Neuronal stem cell (in vitro differentiated cells): Measurements from ENCODE around the gene SNX2.

ENCODE experiments used
- DNase-seq: peaks from one replicate; pipeline ENCODE4 v3.0.0-alpha.2; 2013; ENCODE audit warnings: low spot score
- H2AFZ ChIP-seq: one replicate; pipeline ENCODE4 v1.6.1; 2013; ENCODE audit warnings: mild to moderate bottlenecking, low read length, inconsistent platforms
- H2AK5ac ChIP-seq: 2 replicates; pipeline ENCODE4 v1.6.1; 2013; ENCODE audit warnings: low read depth, mild to moderate bottlenecking, inconsistent platforms, low read length, moderate library complexity, mixed read lengths
- H2BK120ac ChIP-seq: 2 replicates; pipeline ENCODE4 v1.6.1; 2013; ENCODE audit warnings: low read depth, mild to moderate bottlenecking, inconsistent platforms, low read length, moderate library complexity, mixed read lengths
- H2BK12ac ChIP-seq: one replicate; pipeline ENCODE4 v1.6.1; 2013; ENCODE audit warnings: low read length, inconsistent platforms
- H2BK15ac ChIP-seq: 2 replicates; pipeline ENCODE4 v1.6.1; 2013; ENCODE audit warnings: mild to moderate bottlenecking, low read length, inconsistent platforms, mixed read lengths
- H2BK5ac ChIP-seq: one replicate; pipeline ENCODE4 v1.6.1; 2013; ENCODE audit warnings: inconsistent platforms, mild to moderate bottlenecking, low read length, moderate library complexity
- H3K14ac ChIP-seq: one replicate; pipeline ENCODE4 v1.6.1; 2013; ENCODE audit warnings: low read length, inconsistent platforms
- H3K18ac ChIP-seq: 2 replicates; pipeline ENCODE4 v1.6.1; 2013; ENCODE audit warnings: low read length, inconsistent platforms
- H3K23ac ChIP-seq: 2 replicates; pipeline ENCODE4 v1.6.1; 2013; ENCODE audit warnings: low read depth, mild to moderate bottlenecking, mixed read lengths, low read length, inconsistent platforms; ENCODE audit not compliant: poor library complexity
- H3K27ac ChIP-seq: replicated peaks from 3 replicates; pipeline ENCODE4 v1.5.1; 2013; ENCODE audit warnings: low read length, inconsistent platforms
- H3K27me3 ChIP-seq, 3 experiments: 2 replicates each; pipeline ENCODE4 v1.6.1; 2013; ENCODE audit warnings: low read length in 3 of 3, mild to moderate bottlenecking in 2 of 3, inconsistent platforms in 1 of 3, low read depth in 1 of 3, mixed read lengths in 1 of 3, moderate library complexity in 1 of 3; ENCODE audit not compliant: control insufficient read depth in 3 of 3, insufficient read depth in 3 of 3
- H3K36me3 ChIP-seq, 2 donors: replicated peaks in 1 of 2; 2 replicates each; pipeline ENCODE4 v1.6.1; 2013; ENCODE audit warnings: low read length in 2 of 2; ENCODE audit not compliant: control insufficient read depth in 2 of 2, insufficient read depth in 2 of 2
- H3K4ac ChIP-seq: 2 replicates; pipeline ENCODE4 v1.6.1; 2013; ENCODE audit warnings: inconsistent platforms, mild to moderate bottlenecking, low read length, moderate library complexity
- H3K4me1 ChIP-seq, 2 donors: 1 replicate in 1 of 2; 2 replicates in 1 of 2; pipeline ENCODE4 v1.6.1; 2013; ENCODE audit warnings: low read length in 2 of 2, low read depth in 1 of 2; ENCODE audit not compliant: control insufficient read depth in 2 of 2, insufficient read depth in 1 of 2
- H3K4me2 ChIP-seq: one replicate; pipeline ENCODE4 v1.6.1; 2013; ENCODE audit warnings: mild to moderate bottlenecking, low read length, inconsistent platforms; ENCODE audit not compliant: insufficient read depth, poor library complexity, severe bottlenecking
- H3K4me3 ChIP-seq, 2 donors: 2 replicates each; pipeline ENCODE4 v1.5.1; 2013; ENCODE audit warnings: low read length in 2 of 2, mild to moderate bottlenecking in 2 of 2, inconsistent platforms in 1 of 2, moderate library complexity in 1 of 2
- H3K79me1 ChIP-seq: one replicate; pipeline ENCODE4 v1.6.1; 2013; ENCODE audit warnings: low read depth, mild to moderate bottlenecking, inconsistent platforms, low read length, moderate library complexity
- H3K9ac ChIP-seq: one replicate; pipeline ENCODE4 v1.6.1; 2013; ENCODE audit warnings: mild to moderate bottlenecking, low read depth, low read length, inconsistent platforms; ENCODE audit not compliant: poor library complexity
- H3K9me3 ChIP-seq, 2 donors: replicated peaks in 1 of 2; 2 replicates each; pipeline versions ENCODE3 to v1.6.1; 2013; ENCODE audit warnings: low read length in 2 of 2, mild to moderate bottlenecking in 2 of 2, inconsistent platforms in 1 of 2, low read depth in 1 of 2, mixed read lengths in 1 of 2, moderate library complexity in 1 of 2; ENCODE audit not compliant: control insufficient read depth in 2 of 2, insufficient read depth in 1 of 2
- H4K8ac ChIP-seq: one replicate; pipeline ENCODE4 v1.6.1; 2013; ENCODE audit warnings: low read depth, mild to moderate bottlenecking, inconsistent platforms, low read length, moderate library complexity
- H4K91ac ChIP-seq: one replicate; pipeline ENCODE4 v1.6.1; 2013; ENCODE audit warnings: low read length, low read depth, mild to moderate bottlenecking, inconsistent platforms; ENCODE audit not compliant: poor library complexity
- WGBS, 2 donors: extraction: QIAGEN DNeasy Blood & Tissue Kit; methylation state at CpG; one replicate each; pipeline ENCODE4 v1.1.7; 2013; ENCODE audit warnings: missing lambda C conversion rate in 2 of 2, mixed read lengths in 1 of 2; ENCODE audit not compliant: insufficient read length in 2 of 2, insufficient replicate concordance in 1 of 2; ENCODE audit errors: extremely low coverage in 2 of 2; 5-methylcytosine and 5-hydroxymethylcytosine counted together

Gene SNX2

GRCh38 chr5:122755783-122756182, 19.1 kb upstream of the SNX2 start:
- Histone ChIP-seq H3K79me1 (no peaks in the 10 kb centered on the region), H3K23ac (no peak overlapping the region), H3K4me2 (no peak overlapping the region), H2BK12ac (no peak overlapping the region), H2AK5ac (no peak overlapping the region), H2AFZ (no peak overlapping the region), H3K9me3 (no peaks in the 10 kb centered on the region), H4K91ac (no peak overlapping the region), H3K27ac (no peak overlapping the region), H2BK5ac (no peak overlapping the region), H2BK15ac (no peak overlapping the region), H3K4me3 (no peak overlapping the region), H3K36me3 (no peaks in the 10 kb centered on the region), H2BK120ac (no peak overlapping the region), H3K14ac (no peak overlapping the region), H3K4me1 (peaks cover 0 to 6% of the 10 kb centered on the region in 2 donors), H4K8ac (no peak overlapping the region), H3K4ac (no peak overlapping the region), H3K27me3 (no peaks in the 10 kb centered on the region), H3K18ac (no peak overlapping the region), H3K9ac (no peak overlapping the region)
- WGBS, 2 donors, result no CpG with 5 or more reads among the region's 2 CpGs
- no peak for DNase-seq

GRCh38 chr5:122756264-122756911, 18.5 kb upstream of the SNX2 start:
- Histone ChIP-seq H2BK15ac (no peak overlapping the region), H3K79me1 (no peaks in the 10 kb centered on the region), H3K23ac (no peak overlapping the region), H3K9me3 (no peaks in the 10 kb centered on the region), H3K27ac (no peak overlapping the region), H3K4me1 (peaks cover 0 to 6% of the 10 kb centered on the region in 2 donors), H3K9ac (no peak overlapping the region), H3K4me3 (no peak overlapping the region), H4K91ac (no peak overlapping the region), H2BK120ac (no peak overlapping the region), H4K8ac (no peak overlapping the region), H3K18ac (no peak overlapping the region), H3K14ac (no peak overlapping the region), H3K27me3 (no peaks in the 10 kb centered on the region), H3K4me2 (no peak overlapping the region), H2BK5ac (no peak overlapping the region), H3K4ac (no peak overlapping the region), H2AFZ (no peak overlapping the region), H2AK5ac (no peak overlapping the region), H2BK12ac (no peak overlapping the region), H3K36me3 (no peaks in the 10 kb centered on the region)
- WGBS, 2 donors, result no CpG with 5 or more reads among the region's 2 CpGs
- DNase-seq, result no peak

- no peak overlapping the region for H3K4me2 ChIP-seq
- H3K4ac ChIP-seq, result no peak overlapping the region
- no peak overlapping the region for H2BK15ac ChIP-seq
- H4K8ac ChIP-seq, result no peak overlapping the region
- H2BK120ac ChIP-seq, result no peak overlapping the region
- no peaks in the 10 kb centered on the region for H3K9me3 ChIP-seq
- H3K4me3 ChIP-seq, result no peak overlapping the region
- no peak overlapping the region for H2AFZ ChIP-seq
- no peak for DNase-seq
- no peaks in the 10 kb centered on the region for H3K79me1 ChIP-seq
- no peak overlapping the region for H2BK5ac ChIP-seq
- H3K14ac ChIP-seq, result no peak overlapping the region
- no peak overlapping the region for H3K23ac ChIP-seq
- no peak overlapping the region for H3K18ac ChIP-seq
- H3K9ac ChIP-seq, result no peak overlapping the region
- no peak overlapping the region for H2BK12ac ChIP-seq
- no peak overlapping the region for H4K91ac ChIP-seq
- peaks cover 0 to 5% of the 10 kb centered on the region in 2 donors for H3K4me1 ChIP-seq
- no peak overlapping the region for H2AK5ac ChIP-seq
- WGBS, 2 donors, result no CpG with 5 or more reads among the region's 4 CpGs
- H3K36me3 ChIP-seq, result no peaks in the 10 kb centered on the region
- H3K27me3 ChIP-seq, result no peaks in the 10 kb centered on the region
- no peak overlapping the region for H3K27ac ChIP-seq
These were observed 17.6 kb upstream of the SNX2 start for GRCh38 chr5:122757285-122757684.

GRCh38 chr5:122759241-122760070, 15.4 kb upstream of the SNX2 start:
- Histone ChIP-seq H2BK15ac (no peak overlapping the region), H3K18ac (no peak overlapping the region), H3K79me1 (no peaks in the 10 kb centered on the region), H3K9ac (no peak overlapping the region), H4K8ac (no peak overlapping the region), H3K14ac (no peak overlapping the region), H2BK120ac (no peak overlapping the region), H3K36me3 (no peaks in the 10 kb centered on the region), H3K4me1 (peaks cover 0 to 2% of the 10 kb centered on the region in 2 donors), H4K91ac (no peak overlapping the region), H3K23ac (no peak overlapping the region), H2AK5ac (no peak overlapping the region), H2BK12ac (no peak overlapping the region), H2AFZ (no peak overlapping the region), H3K9me3 (no peaks in the 10 kb centered on the region), H3K4me2 (no peak overlapping the region), H2BK5ac (no peak overlapping the region), H3K4me3 (no peak overlapping the region), H3K27me3 (no peaks in the 10 kb centered on the region), H3K27ac (no peak overlapping the region), H3K4ac (no peak overlapping the region)
- WGBS, 2 donors, result no CpG with 5 or more reads among the region's 9 CpGs
- DNase-seq, result no peak
